GM12878 (cell line): ENCODE measurements around the gene RYK. TPM values are rescaled to one million over a fixed set of nuclear protein-coding genes. Genes with fewer than 3 reads are reported as not detected.
A peak's percentile ranks its signal among the peaks of the same experiment; 100 is the strongest.

Experiments used
- ATAC-seq: fragments of 200-7000 bp; cut with Tn5 transposase; 3 replicates; pipeline ENCODE4 v1.9.1; 2020; ENCODE audit warnings: mild to moderate bottlenecking, moderate library complexity
- BruUV-seq: library from RNA; stranded (reverse); fragments of 400-500 nt; replicated peaks from 2 replicates; lab custom pipeline; 2021; lab: Mats Ljungman, UMichigan
- CTCF ChIA-PET: fragments of 300-600 bp; sonication (Branson Sonifier 250); formaldehyde crosslinking; extraction: SDS; loops from one replicate; lab custom pipeline; 2021; ENCODE audit warnings: inconsistent platforms; lab: Yijun Ruan, JAX
- POLR2A ChIA-PET: fragments of 350-600 bp; formaldehyde crosslinking; extraction: SDS; loops from one replicate; lab custom pipeline; 2021; ENCODE audit warnings: inconsistent platforms; lab: Charles Lee
- RAD21 ChIA-PET: fragments of 300-600 bp; sonication (Branson Sonifier 250); formaldehyde crosslinking; loops from one replicate; lab custom pipeline; 2023; ENCODE audit warnings: antibody characterized with exemption; ENCODE audit not compliant: unreplicated experiment; lab: Charles Lee
- SMC1A ChIA-PET: fragments of 300-600 bp; sonication (Branson Sonifier 250); formaldehyde crosslinking; loops from one replicate; lab custom pipeline; 2023; ENCODE audit not compliant: unreplicated experiment, uncharacterized antibody; lab: Charles Lee
- DNase-seq: peaks from one replicate; pipeline ENCODE4 v3.0.0-alpha.2; 2011; ENCODE audit warnings: low read depth, low spot score
- FAIRE-seq: peaks from 3 replicates; lab custom pipeline; 2011; peaks lifted over from hg19 to GRCh38; lab: Jason Lieb, UNC
- H2AFZ ChIP-seq: 2 replicates; pipeline ENCODE4 v1.6.0; 2011; ENCODE audit warnings: low read depth, low read length, control low read depth; ENCODE audit not compliant: control insufficient read depth
- H3K27ac ChIP-seq: 2 replicates; pipeline ENCODE4 v1.5.1; 2011; ENCODE audit warnings: control low read depth; ENCODE audit not compliant: control insufficient read depth, insufficient read depth
- H3K27me3 ChIP-seq, 2 experiments: replicated peaks in 1 of 2; 2 replicates each; pipeline versions ENCODE4 v1.6.0 to v1.6.1; 2011; ENCODE audit warnings: low read length in 1 of 2; ENCODE audit not compliant: control insufficient read depth in 2 of 2, insufficient read depth in 2 of 2
- H3K36me3 ChIP-seq, 2 experiments: 2 replicates each; pipeline ENCODE4 v1.5.1; 2011; ENCODE audit warnings: low read length in 1 of 2; ENCODE audit not compliant: control insufficient read depth in 2 of 2, insufficient read depth in 2 of 2
- H3K4me1 ChIP-seq: 2 replicates; pipeline ENCODE4 v1.6.1; 2011; ENCODE audit warnings: mild to moderate bottlenecking, low read length, moderate library complexity, mixed read lengths; ENCODE audit not compliant: control insufficient read depth, insufficient read depth
- H3K4me2 ChIP-seq: 2 replicates; pipeline ENCODE4 v1.6.0; 2011; ENCODE audit warnings: control low read depth; ENCODE audit not compliant: control insufficient read depth, insufficient read depth
- H3K4me3 ChIP-seq: fragments of 200-600 bp; sonication (generic); 2 replicates; pipeline ENCODE4 v1.5.1; 2016
- H3K79me2 ChIP-seq: 2 replicates; pipeline ENCODE4 v1.6.0; 2011; ENCODE audit warnings: low read length; ENCODE audit not compliant: control insufficient read depth, insufficient read depth
- H3K9ac ChIP-seq: 2 replicates; pipeline ENCODE4 v1.8.0; 2011; ENCODE audit warnings: low read length, control low read depth, mixed read lengths; ENCODE audit not compliant: control insufficient read depth, insufficient read depth
- H3K9me3 ChIP-seq: replicated peaks from 3 replicates; pipeline ENCODE4 v1.5.1; 2011; ENCODE audit warnings: mild to moderate bottlenecking, low read length; ENCODE audit not compliant: control insufficient read depth, insufficient read depth
- H4K20me1 ChIP-seq: 2 replicates; pipeline ENCODE4 v1.6.0; 2011; ENCODE audit not compliant: control insufficient read depth, insufficient read depth
- CHD1 ChIP-seq: IDR thresholded peaks from 2 replicates; pipeline ENCODE4 v1.6.1; 2012; ENCODE audit warnings: low read depth, low read length, improper control_type of control experiment
- IKZF1 ChIP-seq: fragments of 450-650 bp; conservative IDR thresholded peaks from 2 replicates; pipeline ENCODE4 v1.6.1; 2017; ENCODE audit warnings: antibody characterized with exemption, mild to moderate bottlenecking
- IRF3 ChIP-seq: fragments of 450-650 bp; IDR thresholded peaks from 2 replicates; pipeline ENCODE4 v1.6.1; 2014; ENCODE audit warnings: mild to moderate bottlenecking
- MAX ChIP-seq: IDR thresholded peaks from 2 replicates; pipeline ENCODE4 v1.6.1; 2012; ENCODE audit warnings: low read depth, low read length, improper control_type of control experiment
- NFXL1 ChIP-seq: fragments of 450-650 bp; IDR thresholded peaks from 2 replicates; pipeline ENCODE4 v1.6.1; 2017; ENCODE audit warnings: antibody characterized with exemption, mild to moderate bottlenecking, borderline replicate concordance
- NR2F1 ChIP-seq: fragments of 450-650 bp; conservative IDR thresholded peaks from 2 replicates; pipeline ENCODE4 v1.6.1; 2017; ENCODE audit warnings: mild to moderate bottlenecking
- RELA ChIP-seq: fragments of 450-650 bp; IDR thresholded peaks from 2 replicates; pipeline ENCODE4 v1.8.0; 2014; ENCODE audit warnings: borderline replicate concordance; ENCODE audit not compliant: partially characterized antibody
- ZBED1 ChIP-seq: IDR thresholded peaks from 2 replicates; pipeline ENCODE4 v1.6.1; 2016; ENCODE audit warnings: borderline replicate concordance
- ZBTB11 ChIP-seq: fragments of 450-650 bp; formaldehyde crosslinking; IDR thresholded peaks from 2 replicates; pipeline ENCODE4 v1.5.0; 2022; ENCODE audit warnings: mild to moderate bottlenecking, missing genetic modification characterization
- ZNF274 ChIP-seq: IDR thresholded peaks from one replicate; pipeline ENCODE4 v1.8.0; 2011; ENCODE audit not compliant: insufficient read length, insufficient read depth
- ZNF384 ChIP-seq: IDR thresholded peaks from 2 replicates; pipeline ENCODE4 v1.6.1; 2012; ENCODE audit warnings: low read depth, mild to moderate bottlenecking, low read length, improper control_type of control experiment, borderline replicate concordance
- WGBS: methylation state at CpG from one replicate; pipeline ENCODE4 v1.1.6; 2016; ENCODE audit warnings: low lambda C conversion rate; ENCODE audit not compliant: insufficient replicate concordance, insufficient coverage; ENCODE audit errors: missing lambda C conversion rate; 5-methylcytosine and 5-hydroxymethylcytosine counted together
- in situ Hi-C: fragments of 300-500 bp; cut with MboI; formaldehyde crosslinking; loops from 9 replicates; pipeline ENCODE4 v1.14.3; 2018; ENCODE audit warnings: mixed read lengths
- intact Hi-C: fragments of 100-400 bp; cut with micrococcal nuclease; formaldehyde crosslinking; loops from one replicate; pipeline ENCODE4 v1.14.2; 2022; ENCODE audit not compliant: unreplicated experiment
- polyA plus RNA-seq, 11 experiments: library from polyadenylated mRNA; depleted of rRNA in 4 of 11; unstranded in 6 of 11; stranded (reverse) in 5 of 11; fragments of >200 nt; fragmentation: Nextera tagmentation in 4 of 11; fragmentation: Illumina TruSeq in 1 of 11; extraction: Ambion mirVana in 4 of 11; extraction: Trizol in 1 of 11; gene quantifications; 1 replicate in 1 of 11; 2 replicates in 10 of 11; pipeline versions ENCODE4 v1.2.1 to v1.2.3, GENCODE V29; 2011 to 2016; ENCODE audit warnings: inconsistent platforms in 2 of 11, missing spikeins in 2 of 11, low read depth in 1 of 11
- total RNA-seq, 4 experiments: library from RNA; depleted of rRNA in 3 of 4; stranded (reverse); fragments of >200 nt in 3 of 4; fragmentation: Illumina TruSeq in 1 of 4; extraction: Trizol in 1 of 4; gene quantifications; 2 replicates each; pipeline versions ENCODE4 v1.2.1 to v1.2.3, GENCODE V29; 2013 to 2021

The RYK gene
- total and polyA plus RNA-seq, 10 of the 15 experiments (the other 5 are each of a cell fraction or from before 2014, with no cell fraction given) = 2.0 to 25.1 (median 11.1) TPM

- TF ChIP-seq RELA (peak; percentile 13), ZBED1 (no peak), ZBTB11 (CRISPR knock-in tag) (no peak), CHD1 (no peak), IKZF1 (peak; percentile 54), NR2F1 (0 out of 2 replicates have a peak, but pooled peaks have one; percentile 27), ZNF274 (no peak)
Observed at GRCh38 chr3:134250717-134251220, at the start of gene RYK (continued).

- ChIA-PET POLR2A (no interaction called here), RAD21 (no interaction called here), CTCF (interaction anchor here (1.4 kb wide), 1 partner anchor 87 kb away, joined by 8 read pairs; no protein-coding TSS in a partner anchor), SMC1A (interaction anchor here (0.7 kb wide), 1 partner anchor 69 kb away, joined by 3 read pairs; no protein-coding TSS in a partner anchor)
- FAIRE-seq = no peak
- Histone ChIP-seq H3K9me3 (peaks cover 7% of the 10 kb centered on the region; the same call in 2 of the 3 replicates), H3K4me1 (peaks cover 2% of the 10 kb centered on the region), H3K27ac (no peak overlapping the region), H3K9ac (no peak overlapping the region), H3K79me2 (no peaks in the 10 kb centered on the region), H3K4me2 (no peak overlapping the region), H3K36me3 (no peaks in the 10 kb centered on the region), H4K20me1 (no peaks in the 10 kb centered on the region), H3K4me3 (no peak overlapping the region), H3K27me3 (peaks cover 1 to 9% of the 10 kb centered on the region in 2 experiments; a peak in 2 of 4 replicates), H2AFZ (no peak overlapping the region)
- ATAC-seq = no peak
- BruUV-seq = no TSS peak
- intact Hi-C loops (no loop called here), in situ Hi-C loops (no loop called here)
- TF ChIP-seq ZNF384 = no peak
- no peak for TF ChIP-seq MAX
- TF ChIP-seq NFXL1 = no peak
- TF ChIP-seq IRF3 = no peak
- WGBS = 100% methylated on average over 1 of the region's 1 CpG
- no peak for DNase-seq
Observed at GRCh38 chr3:134299888-134300206, 49.2 kb upstream of the RYK start.
